Neural cell (in vitro differentiated cells): ENCODE results near the gene ZNF853.

Experiments used
- CTCF ChIP-seq: fragments of 450-650 bp; IDR thresholded peaks from 2 replicates; pipeline ENCODE4 v1.5.1; 2014; ENCODE audit warnings: antibody characterized with exemption, mild to moderate bottlenecking, moderate library complexity; ENCODE audit not compliant: poor library complexity, severe bottlenecking
- EP300 ChIP-seq: fragments of 450-650 bp; conservative IDR thresholded peaks from 2 replicates; pipeline ENCODE4 v1.6.1; 2014; ENCODE audit warnings: antibody characterized with exemption, mild to moderate bottlenecking, moderate library complexity; ENCODE audit not compliant: poor library complexity, severe bottlenecking
- EZH2 ChIP-seq: fragments of 200-600, 300-800 bp; shearing (Covaris generic), sonication (generic); IDR thresholded peaks from 2 replicates; pipeline ENCODE4 v1.6.1; 2014; ENCODE audit warnings: antibody characterized with exemption, low read length, borderline replicate concordance, mild to moderate bottlenecking; ENCODE audit not compliant: insufficient read depth, poor library complexity, severe bottlenecking
- MXI1 ChIP-seq: fragments of 450-650 bp; conservative IDR thresholded peaks from 2 replicates; pipeline ENCODE4 v1.6.1; 2014; ENCODE audit warnings: antibody characterized with exemption, mild to moderate bottlenecking; ENCODE audit not compliant: poor library complexity, severe bottlenecking
- POLR2AphosphoS5 ChIP-seq: IDR thresholded peaks from 2 replicates; pipeline ENCODE4 v1.6.1; 2012
- RAD21 ChIP-seq: fragments of 450-650 bp; conservative IDR thresholded peaks from 2 replicates; pipeline ENCODE4 v1.6.1; 2014; ENCODE audit warnings: antibody characterized with exemption, mild to moderate bottlenecking, moderate library complexity
- REST ChIP-seq: IDR thresholded peaks from 2 replicates; pipeline ENCODE4 v1.6.1; 2012; ENCODE audit warnings: borderline replicate concordance
- SMC3 ChIP-seq: fragments of 450-650 bp; conservative IDR thresholded peaks from 2 replicates; pipeline ENCODE4 v1.6.1; 2014; ENCODE audit warnings: antibody characterized with exemption, mild to moderate bottlenecking, moderate library complexity; ENCODE audit not compliant: poor library complexity
- TAF1 ChIP-seq: IDR thresholded peaks from 2 replicates; pipeline ENCODE4 v1.6.1; 2012; ENCODE audit warnings: low read depth

GRCh38 chr7:6578114-6579084 is 37.0 kb upstream of the ZNF853 start:
- TF ChIP-seq SMC3 (no peak), RAD21 (no peak), EP300 (no peak), EZH2 (no peak), CTCF (no peak), TAF1 (no peak), REST (no peak), MXI1 (no peak), POLR2AphosphoS5 (no peak)
